Activated naive CD4-positive, alpha-beta T cell treated with anti-CD3 and anti-CD28 coated beads for 36 hours (primary cell): ENCODE results near the gene SYNGAP1. TPM values are rescaled to one million over a fixed set of nuclear protein-coding genes. Genes with fewer than 3 reads are reported as not detected.

Source experiments
- CTCF ChIA-PET: fragments of 350-600 bp; sonication (Branson Sonifier 250); formaldehyde crosslinking; loops from one replicate; lab custom pipeline; 2021; ENCODE audit warnings: antibody characterized with exemption; lab: Charles Lee
- DNase-seq: peaks from one replicate; pipeline ENCODE4 v3.0.0-alpha.2; 2020
- H3K27ac Mint-ChIP-seq: one replicate; pipeline ENCODE4 v1.8.0; 2021; ENCODE audit warnings: mild to moderate bottlenecking, mixed read lengths
- H3K27me3 Mint-ChIP-seq: one replicate; pipeline ENCODE4 v1.8.0; 2021; ENCODE audit warnings: low read depth, mixed read lengths
- H3K36me3 Mint-ChIP-seq: one replicate; pipeline ENCODE4 v1.8.0; 2021; ENCODE audit warnings: low read depth, mixed read lengths
- H3K4me1 Mint-ChIP-seq: one replicate; pipeline ENCODE4 v1.8.0; 2021; ENCODE audit warnings: low read depth, mixed read lengths
- H3K4me3 Mint-ChIP-seq: one replicate; pipeline ENCODE4 v1.8.0; 2021; ENCODE audit warnings: mild to moderate bottlenecking, moderate library complexity, mixed read lengths
- H3K9me3 Mint-ChIP-seq: one replicate; pipeline ENCODE4 v1.8.0; 2021; ENCODE audit warnings: mixed read lengths
- intact Hi-C: fragments of 100-400 bp; cut with micrococcal nuclease; formaldehyde crosslinking; loops from one replicate; pipeline ENCODE4 v1.15.1; 2023
- microRNA-seq: library from miRNA; unstranded; fragments of <30 nt; microRNA quantifications from one replicate; pipeline ENCODE4 v1.2.0, GENCODE V29; 2022; ENCODE audit warnings: borderline microRNAs expressed, borderline replicate concordance
- total RNA-seq, 2 experiments: library from RNA; stranded (reverse); gene quantifications; one replicate each; pipeline ENCODE4 v1.2.3, GENCODE V29; 2021

SYNGAP1 gene
- total RNA-seq, 2 experiments from 2014 or later: 35.1 to 42.2 TPM

DNA sequence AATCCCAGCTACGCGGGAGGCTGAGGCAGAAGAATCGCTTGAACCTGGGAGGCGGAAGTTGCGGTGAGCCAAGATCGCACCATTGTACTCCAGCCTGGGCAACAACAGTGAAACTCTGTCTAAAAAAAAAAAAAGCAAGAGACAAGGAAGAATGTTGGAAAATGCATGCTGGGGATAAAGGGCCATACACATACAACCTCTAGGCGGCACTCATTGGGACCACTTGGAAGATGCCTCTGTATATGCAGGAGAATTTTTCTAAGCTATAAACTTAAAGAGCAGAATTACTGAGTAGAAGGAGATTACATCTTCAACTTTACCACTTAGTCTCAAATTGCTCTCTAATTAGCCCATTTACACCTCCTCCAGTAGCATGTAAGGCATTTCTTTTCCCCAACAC lies 77.3 kb downstream of the SYNGAP1 start:
- Mint-ChIP-seq H3K27ac (no peak overlapping the region), H3K4me1 (no peaks in the 10 kb centered on the region), H3K9me3 (no peaks in the 10 kb centered on the region), H3K4me3 (no peak overlapping the region), H3K27me3 (no peaks in the 10 kb centered on the region), H3K36me3 (no peaks in the 10 kb centered on the region)
- DNase-seq: no peak
- CTCF ChIA-PET: no interaction called here
- intact Hi-C loops: no loop called here

DNA sequence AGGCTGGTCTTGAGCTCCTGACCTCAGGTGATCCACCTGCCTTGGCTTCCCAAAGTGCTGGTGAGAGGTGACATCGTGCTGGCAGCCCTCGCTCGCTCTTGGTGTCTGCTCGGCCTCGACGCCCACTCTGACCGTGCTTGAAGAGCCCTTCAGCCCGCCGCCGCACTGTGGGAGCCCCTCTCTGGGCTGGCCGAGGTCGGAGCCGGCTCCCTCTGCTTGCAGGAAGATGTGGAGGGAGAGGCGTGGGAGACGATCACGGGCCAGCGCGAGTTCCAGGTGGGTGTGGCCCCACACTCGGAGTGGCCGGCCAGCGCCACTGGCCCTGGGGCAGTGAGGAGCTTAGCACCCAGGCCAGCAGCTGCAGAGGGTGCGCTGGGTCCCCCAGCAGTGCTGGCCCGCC lies 82.6 kb downstream of the SYNGAP1 start:
- Mint-ChIP-seq H3K27me3 (no peaks in the 10 kb centered on the region), H3K9me3 (no peaks in the 10 kb centered on the region), H3K4me3 (no peak overlapping the region), H3K27ac (no peak overlapping the region), H3K36me3 (no peaks in the 10 kb centered on the region), H3K4me1 (no peaks in the 10 kb centered on the region)
- no peak for DNase-seq
- intact Hi-C loops: no loop called here
- CTCF ChIA-PET: no interaction called here

DNA sequence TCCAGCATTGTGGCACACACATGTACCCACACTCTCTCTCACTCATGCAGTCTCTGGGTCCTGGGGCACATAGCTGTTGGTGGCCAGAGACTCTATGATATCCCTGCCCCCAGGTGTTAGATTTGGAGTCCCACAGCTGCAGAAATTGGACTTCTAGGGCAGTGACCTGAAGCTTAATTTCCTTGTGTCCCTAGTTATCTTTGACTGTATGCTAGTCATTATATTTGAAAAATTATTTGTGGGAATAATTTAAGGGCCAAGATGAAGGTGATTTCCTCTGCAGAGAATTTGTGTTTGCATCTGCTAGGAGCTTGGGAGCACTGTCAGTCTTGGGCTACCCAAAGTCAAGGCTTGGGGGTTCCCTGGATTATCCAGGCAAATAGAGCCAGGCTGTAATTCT lies 84.6 kb downstream of the SYNGAP1 start:
- DNase-seq: no peak
- Mint-ChIP-seq H3K27me3 (peaks cover 4% of the 10 kb centered on the region), H3K4me1 (no peaks in the 10 kb centered on the region), H3K4me3 (no peak overlapping the region), H3K36me3 (no peaks in the 10 kb centered on the region), H3K27ac (peak overlapping the region; percentile 50), H3K9me3 (no peaks in the 10 kb centered on the region)
- CTCF ChIA-PET: interaction anchor here (0.6 to 0.7 kb wide), 2 partner anchors 81 to 619 kb away, joined by 3 read pairs; no protein-coding TSS in a partner anchor
- intact Hi-C loops: no loop called here

Small RNA genes lying within 50 kb of the gene (microRNA-seq; reads per million reads assigned to microRNA genes)
- gene MIR5004: not detected

Other genes starting within 250 kb of the SYNGAP1 start
- gene COL11A2, start 227.6 kb upstream of the SYNGAP1 start, total RNA-seq: 1 to 10 TPM in 1 of 2 experiments, under 1 TPM in 1; 0.88 to 1.4 TPM
- gene RXRB, start 219.4 kb upstream of the SYNGAP1 start, total RNA-seq: 10 to 100 TPM; 50.4 to 50.6 TPM
- gene SLC39A7, start 219.2 kb upstream of the SYNGAP1 start, total RNA-seq: 10 to 100 TPM; 35.9 to 39.5 TPM
- gene HSD17B8, start 215.4 kb upstream of the SYNGAP1 start, total RNA-seq: 10 to 100 TPM; 31.3 to 33.5 TPM
- 10 to 100 TPM; 17.1 to 18.2 TPM for gene RING1, start 211.6 kb upstream of the SYNGAP1 start, total RNA-seq
- gene VPS52, start 148.2 kb upstream of the SYNGAP1 start, total RNA-seq: 10 to 100 TPM; 30.3 to 31.0 TPM
- gene RPS18, start 148.0 kb upstream of the SYNGAP1 start, total RNA-seq: 1,000 to 10,000 TPM; 5,497 to 5,551 TPM
- 1 to 10 TPM; 4.4 TPM for gene B3GALT4, start 142.9 kb upstream of the SYNGAP1 start, total RNA-seq
- gene WDR46, start 130.8 kb upstream of the SYNGAP1 start, total RNA-seq: 10 to 100 TPM; 42.5 to 42.9 TPM
- gene PFDN6, start 130.5 kb upstream of the SYNGAP1 start, total RNA-seq: 10 to 100 TPM; 67.9 to 81.3 TPM
- gene RGL2, start 121.1 kb upstream of the SYNGAP1 start, total RNA-seq: 10 to 100 TPM; 23.8 to 27.8 TPM
- gene TAPBP, start 106.0 kb upstream of the SYNGAP1 start, total RNA-seq: 100 to 1,000 TPM; 184 TPM
- gene ZBTB22, start 102.3 kb upstream of the SYNGAP1 start, total RNA-seq: 1 to 10 TPM; 8.8 to 9.0 TPM
- gene DAXX, start 97.1 kb upstream of the SYNGAP1 start, total RNA-seq: 10 to 100 TPM; 48.1 to 55.1 TPM
- 100 to 1,000 TPM; 107 TPM for gene KIFC1, start 28.2 kb upstream of the SYNGAP1 start, total RNA-seq
- gene PHF1, start 9.1 kb upstream of the SYNGAP1 start, total RNA-seq: 10 to 100 TPM; 31.0 to 32.3 TPM
- 100 to 1,000 TPM; 163 to 181 TPM for gene CUTA, start 2.0 kb upstream of the SYNGAP1 start, total RNA-seq
- gene ZBTB9, start 34.5 kb downstream of the SYNGAP1 start, total RNA-seq: 1 to 10 TPM; 5.0 to 6.5 TPM
- gene BAK1, start 160.2 kb downstream of the SYNGAP1 start, total RNA-seq: 10 to 100 TPM; 38.3 to 41.1 TPM
- 10 to 100 TPM; 34.8 to 35.1 TPM for gene ITPR3, start 201.3 kb downstream of the SYNGAP1 start, total RNA-seq